Stimulated activated CD8-positive, alpha-beta memory T cell treated with anti-CD3 and anti-CD28 coated beads, Interleukin-12 subunit alpha, Interleukin-12 subunit beta, amount 100 ng/mL, for 4 hours (primary cell): ENCODE measurements around the gene R3HDM4.

Experiments
- DNase-seq: peaks from one replicate; pipeline ENCODE4 v3.0.0-alpha.2; 2020; ENCODE audit warnings: low read depth

Gene R3HDM4

GRCh38 chr19:947090-947706 lies 34.2 kb upstream of the R3HDM4 start:
- no peak for DNase-seq

GRCh38 chr19:945401-946252 lies 32.6 kb upstream of the R3HDM4 start:
- no peak for DNase-seq

GRCh38 chr19:944663-945241 lies 31.7 kb upstream of the R3HDM4 start:
- DNase-seq, result no peak

GRCh38 chr19:944171-944567 lies 31.1 kb upstream of the R3HDM4 start:
- no peak for DNase-seq

- no peak for DNase-seq
Observed at GRCh38 chr19:943551-944170, 30.6 kb upstream of the R3HDM4 start.

- DNase-seq, result no peak
Observed at GRCh38 chr19:942133-942645, 29.2 kb upstream of the R3HDM4 start.

- no peak for DNase-seq
Observed at GRCh38 chr19:941292-942132, 28.5 kb upstream of the R3HDM4 start.

GRCh38 chr19:940591-941291 lies 27.7 kb upstream of the R3HDM4 start:
- peak; percentile 54 for DNase-seq

GRCh38 chr19:939922-940321 lies 26.9 kb upstream of the R3HDM4 start:
- DNase-seq, result no peak

- DNase-seq, result no peak
Observed at GRCh38 chr19:939439-939838, 26.4 kb upstream of the R3HDM4 start.

GRCh38 chr19:938233-938923 lies 25.4 kb upstream of the R3HDM4 start:
- no peak for DNase-seq

GRCh38 chr19:937259-937694 lies 24.3 kb upstream of the R3HDM4 start:
- DNase-seq, result peak; percentile 46

GRCh38 chr19:936175-936546 lies 23.1 kb upstream of the R3HDM4 start:
- DNase-seq, result no peak

- DNase-seq, result no peak
Observed at GRCh38 chr19:934865-935479, 22.0 kb upstream of the R3HDM4 start.

- no peak for DNase-seq
Observed at GRCh38 chr19:934197-934840, 21.3 kb upstream of the R3HDM4 start.

- DNase-seq, result no peak
Observed at GRCh38 chr19:933553-933882, 20.5 kb upstream of the R3HDM4 start.

- DNase-seq, result no peak
Observed at GRCh38 chr19:932648-933552, 19.9 kb upstream of the R3HDM4 start.

- no peak for DNase-seq
Observed at GRCh38 chr19:931860-932647, 19.0 kb upstream of the R3HDM4 start.
